Testis (tissue), 3 donors: ENCODE data around the gene AGXT2. TPM values are rescaled to one million over a fixed set of nuclear protein-coding genes. Genes with fewer than 3 reads are reported as not detected.

Experiments used
- DNase-seq: peaks from one replicate; pipeline ENCODE4 v3.0.0-alpha.2; 2019
- H3K27ac ChIP-seq, 2 donors: fragments of 200-600 bp; sonication (generic); one replicate each; pipeline ENCODE4 v1.5.1; 2019
- H3K27me3 ChIP-seq: fragments of 200-600 bp; sonication (generic); one replicate; pipeline ENCODE4 v1.5.1; 2019
- H3K36me3 ChIP-seq: fragments of 200-600 bp; sonication (generic); one replicate; pipeline ENCODE4 v1.5.1; 2017; ENCODE audit warnings: low read depth; ENCODE audit errors: missing control alignments
- H3K4me1 ChIP-seq: fragments of 200-600 bp; sonication (generic); one replicate; pipeline ENCODE4 v1.5.1; 2019
- H3K4me3 ChIP-seq, 2 donors: fragments of 200-600 bp; sonication (generic); one replicate each; pipeline ENCODE4 v1.5.1; 2017 to 2019
- H3K9me3 ChIP-seq: fragments of 200-600 bp; sonication (generic); one replicate; pipeline ENCODE4 v1.5.1; 2017
- POLR2A ChIP-seq: fragments of 450-650 bp; IDR thresholded peaks from one replicate; pipeline ENCODE4 v1.6.1; 2017; ENCODE audit warnings: antibody characterized with exemption, mild to moderate bottlenecking, moderate library complexity
- WGBS, 2 donors: methylation state at CpG; one replicate each; pipeline ENCODE4 v1.1.5; 2018; 5-methylcytosine and 5-hydroxymethylcytosine counted together
- intact Hi-C: fragments of 100-400 bp; cut with DNase I; formaldehyde crosslinking; loops from one replicate; pipeline ENCODE4 v1.15.1; 2023; ENCODE audit warnings: low total_unique reads
- polyA plus RNA-seq: library from polyadenylated mRNA; stranded (reverse); fragments of 350-450 nt; fragmentation: Illumina TruSeq; extraction: RNeasy Lipid Tissue Mini Kit (QIAGEN cat#74804); gene quantifications from one replicate; pipeline ENCODE4 v1.2.3, GENCODE V29; 2014; ENCODE audit warnings: low read depth, low replicate concordance; ENCODE audit not compliant: insufficient read depth
- total RNA-seq, 2 donors: library from RNA; depleted of rRNA; stranded (reverse); fragments of >200 nt; gene quantifications; one replicate each; pipeline ENCODE4 v1.2.3, GENCODE V29; 2016
- TF ChIP-seq, protein P1 (sequence below), 3 experiments: fragments of 450-650 bp in 2 of 3; fragments of 200-600 bp in 1 of 3; sonication (generic) in 1 of 3; IDR thresholded peaks; one replicate each; pipeline ENCODE4 v1.5.1; 2016 to 2019; ENCODE audit warnings: antibody characterized with exemption in 3 of 3, mild to moderate bottlenecking in 2 of 3, moderate library complexity in 1 of 3

The AGXT2 gene
- total and polyA plus RNA-seq, 3 donors from 2014 or later = 0.25 TPM; not detected in 2

GRCh38 chr5:35032356-35032755 is 15.4 kb downstream of the AGXT2 start:
- TF ChIP-seq, protein P1, sequence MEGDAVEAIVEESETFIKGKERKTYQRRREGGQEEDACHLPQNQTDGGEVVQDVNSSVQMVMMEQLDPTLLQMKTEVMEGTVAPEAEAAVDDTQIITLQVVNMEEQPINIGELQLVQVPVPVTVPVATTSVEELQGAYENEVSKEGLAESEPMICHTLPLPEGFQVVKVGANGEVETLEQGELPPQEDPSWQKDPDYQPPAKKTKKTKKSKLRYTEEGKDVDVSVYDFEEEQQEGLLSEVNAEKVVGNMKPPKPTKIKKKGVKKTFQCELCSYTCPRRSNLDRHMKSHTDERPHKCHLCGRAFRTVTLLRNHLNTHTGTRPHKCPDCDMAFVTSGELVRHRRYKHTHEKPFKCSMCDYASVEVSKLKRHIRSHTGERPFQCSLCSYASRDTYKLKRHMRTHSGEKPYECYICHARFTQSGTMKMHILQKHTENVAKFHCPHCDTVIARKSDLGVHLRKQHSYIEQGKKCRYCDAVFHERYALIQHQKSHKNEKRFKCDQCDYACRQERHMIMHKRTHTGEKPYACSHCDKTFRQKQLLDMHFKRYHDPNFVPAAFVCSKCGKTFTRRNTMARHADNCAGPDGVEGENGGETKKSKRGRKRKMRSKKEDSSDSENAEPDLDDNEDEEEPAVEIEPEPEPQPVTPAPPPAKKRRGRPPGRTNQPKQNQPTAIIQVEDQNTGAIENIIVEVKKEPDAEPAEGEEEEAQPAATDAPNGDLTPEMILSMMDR (IDR thresholded peaks at IDR 0.05) = no peak
- no peak for TF ChIP-seq POLR2A
- WGBS, 2 donors = 81% methylated on average over 6 of the region's 6 CpGs
- Histone ChIP-seq H3K9me3 (no peaks in the 10 kb centered on the region), H3K4me3 (no peak overlapping the region), H3K4me1 (no peaks in the 10 kb centered on the region), H3K36me3 (no peaks in the 10 kb centered on the region), H3K27me3 (no peaks in the 10 kb centered on the region), H3K27ac (no peak overlapping the region)
- intact Hi-C loops = no loop called here
- no peak for DNase-seq

- Histone ChIP-seq H3K36me3 (no peaks in the 10 kb centered on the region), H3K4me1 (no peaks in the 10 kb centered on the region), H3K27ac (no peak overlapping the region), H3K4me3 (no peak overlapping the region), H3K9me3 (no peaks in the 10 kb centered on the region), H3K27me3 (no peaks in the 10 kb centered on the region)
- 80 to 88% methylated on average over 5 of the region's 5 CpGs for WGBS, 2 donors
- no peak for TF ChIP-seq POLR2A
- TF ChIP-seq, protein P1 (IDR thresholded peaks at IDR 0.05) = no peak
- intact Hi-C loops = no loop called here
- no peak for DNase-seq
These were observed 16.5 kb downstream of the AGXT2 start for GRCh38 chr5:35031276-35031675.

DNA sequence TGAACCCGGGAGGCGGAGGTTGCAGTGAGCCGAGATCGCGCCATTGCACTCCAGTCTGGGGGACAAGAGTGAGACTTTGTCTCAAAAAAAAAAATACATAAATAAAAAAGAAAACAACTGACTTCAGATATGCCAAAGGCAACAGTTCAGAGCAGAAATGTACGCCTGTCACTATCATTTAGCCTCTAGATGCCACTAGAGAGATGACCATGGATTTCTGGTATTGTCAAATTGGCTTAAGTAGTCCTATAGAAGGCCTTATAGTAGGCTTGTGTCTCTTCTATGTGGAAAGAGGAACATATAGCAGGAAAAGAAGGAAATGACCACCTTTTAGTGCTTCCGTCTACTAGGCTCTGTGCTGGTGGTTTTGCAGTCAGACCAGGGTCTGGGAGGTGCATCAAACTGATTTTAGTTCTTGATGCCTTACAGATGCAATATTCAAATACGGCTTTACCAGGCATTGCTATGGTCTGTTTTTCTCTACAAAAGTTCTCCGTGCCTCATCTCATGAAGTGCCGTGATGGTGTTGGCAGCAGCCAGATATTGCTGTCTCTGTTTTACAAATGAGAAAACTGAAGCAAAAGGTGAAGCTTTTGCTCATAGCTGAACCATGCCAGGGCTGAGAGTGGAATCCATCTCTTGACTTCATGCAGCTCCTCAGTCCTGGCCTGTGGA is 17.2 kb downstream of the AGXT2 start:
- WGBS, 2 donors = 77 to 83% methylated on average over 10 of the region's 10 CpGs
- TF ChIP-seq, protein P1 (IDR thresholded peaks at IDR 0.05) = no peak
- TF ChIP-seq POLR2A = no peak
- no peak overlapping the region for H3K27ac ChIP-seq

DNA sequence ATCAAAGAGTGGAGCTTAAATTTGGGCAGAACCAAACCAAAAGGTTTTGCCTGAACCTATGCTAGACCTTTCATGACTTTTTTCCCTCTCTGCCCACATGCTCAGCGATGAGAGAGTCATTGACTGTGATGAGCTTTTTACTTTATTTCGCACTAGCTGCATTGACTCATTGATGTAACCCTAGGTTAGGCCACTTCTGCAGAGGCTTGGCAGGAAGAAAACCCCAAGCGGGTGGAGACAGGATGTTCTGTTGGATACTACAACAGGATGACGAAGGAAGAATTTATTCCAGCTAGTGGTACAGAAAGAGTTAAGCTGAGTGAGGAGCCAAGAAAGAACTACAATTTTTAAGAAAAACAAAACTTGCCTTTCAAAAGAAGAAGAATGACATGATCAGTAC is 18.4 kb downstream of the AGXT2 start:
- WGBS, 2 donors = 64 to 80% methylated on average over 3 to 4 of the region's 4 CpGs
- Histone ChIP-seq H3K27me3 (no peaks in the 10 kb centered on the region), H3K27ac (no peak overlapping the region), H3K36me3 (no peaks in the 10 kb centered on the region), H3K4me1 (no peaks in the 10 kb centered on the region), H3K4me3 (no peak overlapping the region), H3K9me3 (no peaks in the 10 kb centered on the region)
- DNase-seq = no peak
- intact Hi-C loops = no loop called here
- TF ChIP-seq, protein P1 (IDR thresholded peaks at IDR 0.05) = no peak
- no peak for TF ChIP-seq POLR2A

More for the DNA sequence above, 17.2 kb downstream of the AGXT2 start:
- intact Hi-C loops = no loop called here
- Histone ChIP-seq H3K4me1 (no peaks in the 10 kb centered on the region), H3K36me3 (no peaks in the 10 kb centered on the region), H3K27me3 (no peaks in the 10 kb centered on the region), H3K4me3 (no peak overlapping the region), H3K9me3 (no peaks in the 10 kb centered on the region)
- no peak for DNase-seq

GRCh38 chr5:35026941-35027340 is 20.8 kb downstream of the AGXT2 start:
- peak overlapping the region in 1 of 2 donors; percentile 62 for H3K27ac ChIP-seq
- no peaks in the 10 kb centered on the region for H3K9me3 ChIP-seq
- intact Hi-C loops = no loop called here
- no peak overlapping the region for H3K4me3 ChIP-seq
- no peaks in the 10 kb centered on the region for H3K4me1 ChIP-seq
- no peaks in the 10 kb centered on the region for H3K27me3 ChIP-seq
- TF ChIP-seq POLR2A = no peak
- peak; percentile 18 for DNase-seq
- no peaks in the 10 kb centered on the region for H3K36me3 ChIP-seq
- 47 to 53% methylated on average over 5 of the region's 5 CpGs for WGBS, 2 donors
